NCI-H187 (cell line): ENCODE measurements around the gene SLC9A1.

ENCODE experiments used
- DNase-seq, 2 experiments: peaks; one replicate each; lab custom pipeline; 2025; lab: John Stamatoyannopoulos, UW

SLC9A1 gene

DNA sequence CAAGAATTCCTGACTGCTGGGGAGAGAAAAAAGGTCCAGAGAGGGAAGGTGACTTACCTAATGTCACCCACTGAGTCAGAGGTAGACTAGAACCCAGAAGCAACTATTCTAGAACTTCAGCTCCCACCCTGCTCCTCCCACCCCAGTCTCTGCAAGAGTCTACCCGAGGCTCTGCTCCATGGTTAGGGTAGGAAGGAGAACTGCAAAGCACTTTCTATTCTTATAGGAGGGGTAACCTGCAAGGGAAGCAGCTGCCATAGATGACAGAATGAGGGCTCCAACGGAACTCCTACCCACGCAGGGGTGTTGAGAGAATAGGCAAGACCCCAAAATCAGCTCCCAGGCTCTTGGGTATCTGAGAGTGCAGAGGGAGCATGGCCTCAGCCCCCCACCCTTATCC is 4.3 kb downstream of the SLC9A1 start:
- DNase-seq = no peak

DNA sequence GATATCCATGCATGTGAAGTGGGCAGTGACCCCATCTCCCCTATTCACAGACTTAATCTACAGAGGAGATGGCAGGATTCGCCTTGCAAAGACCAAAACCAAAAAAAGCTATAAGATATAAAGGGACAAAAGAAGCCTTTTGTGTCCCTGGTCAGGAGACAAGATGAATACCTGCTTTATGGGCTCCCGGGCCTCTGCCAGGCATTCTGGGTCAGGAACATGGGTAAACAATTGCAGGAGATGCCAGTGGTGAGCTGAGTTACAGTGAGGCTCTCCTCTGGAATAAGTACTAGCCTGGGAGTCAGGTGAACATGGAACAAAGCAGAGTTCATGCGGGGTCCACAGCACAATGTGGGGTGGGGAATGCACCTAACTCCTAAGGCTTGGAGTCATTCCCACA is 4.7 kb downstream of the SLC9A1 start:
- DNase-seq = no peak

DNA sequence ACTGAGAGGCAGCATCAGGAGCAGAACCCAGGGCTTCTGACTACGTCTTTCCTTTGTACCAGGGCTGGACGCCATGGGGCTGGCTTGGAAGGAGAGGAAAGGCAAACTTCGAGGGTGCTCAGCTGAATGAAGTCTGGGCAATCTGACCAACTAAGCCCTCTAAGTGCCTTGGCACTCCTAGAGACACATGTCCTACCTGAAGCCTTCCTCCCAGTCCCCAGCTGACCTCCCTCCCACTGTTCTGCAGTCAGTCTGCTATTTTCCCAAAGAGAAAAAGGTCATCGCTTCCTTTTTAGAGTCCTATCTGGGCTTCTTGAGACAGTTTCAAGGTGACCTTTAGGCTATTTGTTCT is 5.2 kb downstream of the SLC9A1 start:
- DNase-seq = no peak

DNA sequence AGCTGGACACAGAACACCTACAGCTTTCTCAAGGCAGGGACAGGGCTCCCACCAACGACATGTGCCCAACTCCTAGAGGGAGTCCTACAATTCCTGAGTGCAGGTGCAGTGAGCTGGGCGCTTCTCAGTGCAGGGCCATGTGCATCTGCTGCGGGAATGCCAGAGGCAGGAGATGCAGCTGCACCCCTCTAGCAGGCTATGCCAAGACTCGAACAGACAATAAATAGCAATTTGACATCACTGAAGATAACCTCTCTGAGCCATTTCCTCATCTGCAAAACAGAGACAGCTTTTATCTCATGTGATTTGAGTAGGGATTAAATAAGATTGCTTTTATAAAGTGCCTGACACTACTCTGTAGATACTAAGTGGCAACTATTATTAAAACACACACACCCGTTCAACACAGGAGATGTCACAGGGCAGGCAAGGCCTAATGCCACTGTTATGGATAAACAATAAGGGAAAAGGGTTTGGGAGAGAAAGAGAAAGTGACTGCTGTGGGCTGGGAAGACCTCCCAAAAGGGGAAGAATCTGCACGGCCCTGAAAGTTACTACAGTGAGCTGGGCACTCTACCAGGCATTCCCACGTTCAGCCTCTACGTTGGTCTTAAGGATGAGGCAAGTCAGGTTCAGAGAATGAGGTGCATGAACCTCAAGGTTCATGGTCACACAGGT is 5.7 kb downstream of the SLC9A1 start:
- DNase-seq = no peak

DNA sequence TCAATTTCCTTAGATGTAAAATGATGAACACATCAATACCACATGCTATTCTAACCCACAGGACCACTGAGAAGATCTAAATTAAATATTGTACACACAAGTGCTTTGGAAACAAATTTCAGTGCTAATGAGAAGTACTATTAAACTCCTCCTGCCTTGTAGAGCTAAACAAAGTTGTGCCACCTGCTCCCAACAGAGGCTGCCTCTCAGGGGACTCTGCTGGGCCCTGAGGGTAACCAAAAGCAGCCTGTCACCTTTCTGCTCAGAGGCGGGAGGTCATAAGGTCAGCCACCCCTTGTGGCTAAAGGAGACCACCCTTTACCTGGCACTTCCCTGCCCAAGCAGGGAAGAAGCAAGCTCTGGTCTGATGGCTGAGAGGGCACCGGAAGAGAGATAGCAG is 6.3 kb downstream of the SLC9A1 start:
- DNase-seq = no peak

DNA sequence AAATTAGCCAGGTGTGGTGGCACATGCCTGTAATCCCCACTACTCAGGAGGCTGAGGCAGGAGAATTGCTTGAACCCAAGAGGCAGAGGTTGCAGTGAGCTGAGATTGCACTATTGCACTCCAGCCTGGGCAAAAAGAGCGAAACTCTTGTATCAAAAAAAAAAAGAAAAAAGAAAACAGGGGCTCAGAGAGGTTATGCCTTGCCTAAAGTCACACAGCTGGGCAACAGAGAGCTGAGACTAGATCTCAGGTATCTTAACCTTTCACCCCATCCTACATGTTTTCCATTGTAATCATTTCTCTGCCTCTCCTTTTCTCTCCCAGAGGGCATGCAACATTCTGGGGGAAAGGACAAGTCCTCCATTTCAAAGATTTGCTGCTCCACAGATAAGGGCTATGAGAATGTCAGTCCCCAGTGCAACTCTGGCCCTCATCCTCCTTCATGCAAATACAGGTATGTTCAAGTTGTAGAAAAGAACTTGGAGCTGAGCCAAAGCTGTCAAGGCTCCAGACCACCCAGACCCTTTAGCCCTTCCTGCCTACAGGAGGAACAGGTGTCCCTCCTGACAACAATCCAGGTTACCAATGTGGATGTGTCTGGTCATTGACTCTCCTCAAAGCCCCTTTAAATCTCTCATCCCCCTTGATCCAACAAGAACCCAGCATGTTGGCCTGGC is 6.9 kb downstream of the SLC9A1 start:
- DNase-seq = no peak

DNA sequence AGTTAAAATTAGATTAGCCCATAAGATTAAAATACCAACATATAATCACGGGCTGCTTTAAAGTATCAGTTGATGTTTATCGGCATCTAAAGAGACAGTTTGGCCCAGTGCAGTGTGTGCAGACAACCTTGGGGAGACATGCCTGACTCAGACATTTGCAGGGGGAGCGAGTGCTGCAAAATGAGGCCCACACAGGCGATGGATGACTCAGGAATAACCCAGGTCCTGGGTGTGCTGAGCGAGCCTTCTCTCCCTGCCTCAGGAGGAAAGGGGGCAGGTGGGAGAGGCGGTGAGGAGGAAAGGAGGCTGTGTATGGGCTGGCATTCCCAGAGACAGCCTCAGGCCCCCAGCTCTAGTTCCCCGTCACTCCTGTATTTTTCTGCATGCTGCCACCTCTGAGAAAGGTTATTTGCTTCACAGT is 9.0 kb downstream of the SLC9A1 start:
- no peak for DNase-seq

DNA sequence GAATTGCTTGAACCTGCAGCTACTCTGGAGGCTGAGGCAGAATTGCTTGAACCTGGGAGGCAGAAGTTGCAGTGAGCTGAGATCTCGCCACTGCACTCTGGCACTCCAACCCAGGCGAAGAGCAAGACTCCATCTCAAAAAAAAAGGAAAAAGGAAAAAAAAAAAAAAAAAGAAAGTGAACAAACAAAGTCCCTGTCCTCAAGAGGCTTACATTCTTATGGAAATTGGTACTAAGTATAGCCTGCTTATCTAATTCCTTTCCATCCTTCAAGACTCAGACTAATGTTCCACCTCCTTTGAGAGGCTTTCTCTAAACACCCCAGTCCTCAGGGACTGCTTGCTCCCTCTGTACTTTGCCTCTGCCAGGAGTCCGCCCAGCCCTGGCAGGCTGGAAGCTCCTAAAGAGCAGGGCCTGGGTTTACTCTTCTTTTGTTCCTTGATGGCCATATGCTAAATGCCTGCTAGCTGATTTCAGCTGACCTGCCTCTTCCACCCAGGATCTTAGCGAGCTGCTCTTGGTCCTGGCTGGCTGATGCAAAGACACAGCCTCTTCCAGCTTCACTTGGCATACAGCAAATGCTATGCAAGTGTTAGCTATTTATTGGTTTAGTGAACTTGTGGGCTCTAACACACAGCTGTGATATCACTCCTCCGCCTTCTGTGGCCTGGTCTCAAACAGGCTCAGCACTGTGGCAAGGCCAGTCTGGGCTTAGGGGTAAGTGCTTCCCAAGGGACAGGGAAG is 9.8 kb downstream of the SLC9A1 start:
- DNase-seq = no peak

DNA sequence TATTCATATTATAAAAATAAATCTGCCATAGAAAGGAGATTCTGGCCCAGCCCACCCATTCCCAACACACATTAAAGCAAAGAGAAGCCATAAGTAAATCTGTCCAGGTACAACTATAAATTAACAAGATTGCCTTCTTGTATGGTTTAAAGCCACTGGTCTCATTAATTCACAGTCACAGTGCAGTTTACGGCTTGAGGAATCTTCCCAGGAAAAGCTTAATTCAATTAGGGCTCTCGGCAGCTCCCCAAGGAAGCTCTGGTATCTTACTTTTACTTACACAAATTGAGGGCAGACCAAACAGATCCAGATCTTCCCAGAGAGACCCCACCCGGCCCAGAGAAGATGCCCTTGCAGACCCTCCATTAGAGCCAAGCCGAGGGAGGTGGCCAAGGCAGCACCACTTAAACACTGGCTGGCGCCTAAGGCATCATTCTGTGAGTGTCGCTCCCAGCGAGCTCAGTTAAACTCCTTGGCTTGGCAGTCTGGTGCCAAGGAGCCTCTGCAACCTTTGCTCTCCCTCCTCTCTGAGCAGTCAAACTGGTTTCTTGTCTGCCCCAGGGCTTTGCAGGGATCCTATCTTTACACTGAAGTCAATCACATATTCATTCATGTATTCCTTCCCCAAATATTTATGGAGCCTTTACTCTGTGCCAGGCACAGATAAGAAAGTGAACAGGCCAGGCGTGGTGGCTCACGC is 10.7 kb downstream of the SLC9A1 start:
- no peak for DNase-seq

DNA sequence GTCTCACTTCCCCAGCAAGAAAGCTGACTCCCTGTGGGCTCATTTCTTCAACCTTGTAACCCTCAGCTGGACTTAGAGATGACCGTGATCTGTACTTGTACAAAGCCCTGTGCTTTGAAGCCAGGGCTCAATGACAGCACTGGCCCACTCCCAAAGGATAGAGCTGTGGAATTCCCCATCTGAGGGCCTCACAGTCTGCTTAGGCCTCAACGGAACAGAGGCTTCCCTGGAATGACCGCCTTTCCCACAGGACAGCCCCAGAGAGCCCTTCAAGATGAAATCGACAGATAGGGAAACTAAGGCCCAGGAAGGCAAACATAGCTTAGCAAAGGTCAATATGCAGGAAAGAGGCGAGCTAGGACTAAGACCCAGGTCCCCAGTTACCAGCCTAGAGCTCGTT is 11.5 kb downstream of the SLC9A1 start:
- DNase-seq = no peak

DNA sequence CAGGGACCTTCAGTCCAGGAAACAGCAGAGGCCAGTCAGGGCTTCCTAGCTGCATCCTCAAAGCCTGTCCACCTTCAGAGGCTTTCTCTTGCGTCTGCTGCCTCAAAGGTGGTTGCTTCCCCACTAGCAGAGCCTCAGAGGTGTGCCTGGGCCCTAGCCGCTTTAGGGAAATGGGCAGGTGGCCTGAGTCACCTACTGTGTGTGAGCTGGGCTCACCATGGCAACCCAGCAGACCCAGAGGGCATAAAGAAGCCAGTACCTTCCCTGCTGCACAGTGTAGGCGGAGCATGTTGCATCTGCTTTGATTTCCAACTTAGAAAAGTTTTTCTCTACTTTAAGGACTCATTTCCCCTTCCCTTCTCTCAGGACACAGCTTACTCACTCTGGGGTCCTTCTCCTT is 12.5 kb downstream of the SLC9A1 start:
- DNase-seq = no peak

DNA sequence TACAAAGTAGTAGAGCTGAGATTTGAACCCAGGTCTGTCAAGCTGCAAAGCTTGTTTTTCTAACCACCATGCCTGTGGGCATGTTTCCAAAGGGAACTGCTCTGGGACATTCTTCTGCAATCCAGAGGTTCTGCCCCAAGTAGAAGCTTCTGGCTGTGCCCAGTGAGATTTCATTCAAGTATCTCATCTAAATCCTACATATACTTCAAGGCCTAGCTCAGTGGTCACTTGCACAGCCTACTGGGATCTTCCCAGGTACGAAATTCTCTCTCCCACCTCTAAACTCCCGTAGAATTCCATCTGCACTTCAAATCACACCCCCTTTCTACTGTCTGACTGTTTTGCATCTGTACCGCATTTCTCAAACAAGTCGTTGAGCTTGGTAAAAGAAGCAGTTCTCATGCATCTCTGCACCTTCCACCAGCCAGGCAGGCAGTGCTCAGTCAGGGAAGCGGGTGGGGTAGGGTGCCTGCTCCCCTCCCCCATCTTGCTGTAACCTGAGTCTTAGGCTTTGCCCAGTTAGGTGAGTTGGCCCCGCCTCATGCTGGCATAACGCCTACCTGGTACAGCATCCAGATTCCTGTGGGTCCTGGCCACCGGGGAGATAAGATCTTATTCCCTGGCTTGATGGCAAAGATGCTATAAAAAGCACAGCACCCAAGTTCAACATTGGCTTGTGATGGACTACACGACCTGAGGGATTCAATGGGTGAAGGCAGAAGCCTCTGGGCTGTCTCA is 13.5 kb downstream of the SLC9A1 start:
- peak in 1 of 2 experiments; percentile 18 for DNase-seq

DNA sequence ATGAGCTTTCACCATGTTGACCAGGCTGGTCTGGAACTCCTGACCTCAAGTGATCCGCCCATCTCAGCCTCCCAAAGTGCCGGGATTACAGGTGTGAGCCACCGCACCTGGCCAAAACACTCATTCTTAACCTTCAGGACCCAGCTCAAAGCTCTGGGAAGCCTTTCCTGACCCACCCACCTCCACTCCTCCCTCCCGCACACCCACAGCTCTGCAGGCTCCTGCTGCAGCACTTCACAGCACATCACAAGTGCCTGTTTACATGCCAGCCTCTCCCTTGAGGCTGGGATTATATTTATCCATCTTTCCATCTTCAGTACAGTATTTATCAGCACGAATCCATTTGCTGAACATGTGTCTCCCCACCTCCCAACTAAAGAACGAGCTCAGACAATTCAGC is 14.9 kb downstream of the SLC9A1 start:
- DNase-seq = peak; percentile 16 to 28

DNA sequence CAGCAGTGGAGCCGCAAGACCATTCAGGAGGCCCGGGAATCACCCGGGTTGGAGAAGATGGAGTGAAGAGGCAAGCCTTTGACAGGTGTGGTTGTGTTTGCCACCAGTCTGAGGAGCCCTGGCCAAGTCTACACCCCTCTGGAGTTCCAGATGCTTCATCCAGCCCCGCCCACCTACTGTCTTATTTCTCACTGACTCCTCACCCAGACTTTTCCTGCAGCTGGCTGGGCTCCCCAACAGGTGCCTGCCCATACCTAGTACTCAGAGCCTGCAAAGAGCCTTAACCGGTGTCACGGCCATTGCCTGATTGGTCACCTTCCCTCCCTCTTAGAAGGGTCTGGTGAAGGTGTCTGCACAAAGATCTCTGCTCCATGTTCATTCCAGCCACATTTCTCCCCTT is 16.0 kb downstream of the SLC9A1 start:
- DNase-seq = no peak

DNA sequence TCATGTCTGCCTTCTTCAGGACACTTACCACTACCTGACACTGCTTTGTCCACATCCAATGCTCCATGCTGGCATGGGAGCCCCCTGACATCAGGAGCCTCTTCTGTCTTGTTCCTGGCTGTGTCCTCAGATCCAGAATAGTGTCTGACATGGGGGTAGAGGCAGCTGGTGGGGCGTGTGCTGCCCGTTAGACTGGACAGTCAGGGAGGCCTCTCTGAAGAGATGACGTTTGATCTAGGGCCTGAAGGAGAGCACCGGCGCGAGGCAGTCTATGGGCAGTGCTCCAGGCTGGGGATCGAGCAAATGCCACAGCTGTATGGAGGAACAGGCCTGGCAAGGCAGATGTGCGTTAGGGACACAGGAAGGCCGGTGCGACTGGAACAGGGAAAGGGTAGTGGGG is 16.6 kb downstream of the SLC9A1 start:
- no peak for DNase-seq

DNA sequence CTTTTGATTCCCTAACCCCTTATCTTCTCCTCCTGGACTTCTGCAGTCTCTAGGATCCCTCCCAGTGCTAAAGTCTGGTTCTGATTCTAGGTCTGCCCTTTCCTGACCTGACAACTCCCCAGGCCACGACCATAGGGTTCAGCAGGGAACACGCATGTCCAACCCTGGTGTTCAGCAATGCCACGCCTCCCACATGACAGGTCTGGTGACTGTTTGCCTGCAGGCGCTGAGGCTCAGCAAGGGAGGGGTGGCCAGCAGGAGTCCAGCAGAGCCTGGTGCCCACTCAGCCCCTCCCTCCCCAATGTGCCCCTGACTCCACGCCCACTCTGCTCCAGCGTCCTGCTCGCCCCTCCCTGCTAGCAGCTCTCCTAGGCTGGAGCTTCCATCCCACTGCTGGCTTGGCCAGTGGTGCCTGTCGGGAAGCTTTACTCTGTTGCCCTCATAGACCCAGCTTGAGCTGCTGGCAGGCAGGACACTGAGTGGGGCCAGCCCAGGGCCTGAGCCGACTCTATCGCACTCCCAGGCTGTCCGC is 17.3 kb downstream of the SLC9A1 start:
- no peak for DNase-seq

DNA sequence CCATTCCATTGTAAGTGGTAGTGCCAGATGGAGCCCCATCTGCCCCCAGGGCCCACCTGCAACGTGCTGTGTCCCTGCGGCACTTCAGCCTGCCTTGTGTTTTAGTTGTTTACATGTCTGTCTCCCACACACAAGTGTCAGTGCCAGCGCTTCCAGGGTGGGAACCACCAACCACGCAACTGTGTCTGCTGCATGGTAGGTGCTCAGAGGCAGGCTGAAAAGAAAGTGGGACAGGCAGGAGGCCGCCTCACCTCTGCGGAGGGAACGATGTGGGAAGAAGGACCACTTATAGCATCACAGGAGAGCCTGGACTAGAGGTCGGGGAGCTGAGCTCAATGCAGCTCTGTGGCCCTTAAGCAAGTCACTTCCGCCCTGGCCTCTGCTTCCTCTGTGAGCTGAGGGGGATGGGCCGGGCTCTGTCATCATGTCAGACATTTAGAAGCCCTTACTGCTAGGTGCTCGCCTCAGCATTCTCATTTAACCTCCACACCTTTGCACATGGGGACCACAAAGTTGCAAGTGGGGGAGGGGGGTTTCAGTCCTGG is 17.9 kb downstream of the SLC9A1 start:
- no peak for DNase-seq

DNA sequence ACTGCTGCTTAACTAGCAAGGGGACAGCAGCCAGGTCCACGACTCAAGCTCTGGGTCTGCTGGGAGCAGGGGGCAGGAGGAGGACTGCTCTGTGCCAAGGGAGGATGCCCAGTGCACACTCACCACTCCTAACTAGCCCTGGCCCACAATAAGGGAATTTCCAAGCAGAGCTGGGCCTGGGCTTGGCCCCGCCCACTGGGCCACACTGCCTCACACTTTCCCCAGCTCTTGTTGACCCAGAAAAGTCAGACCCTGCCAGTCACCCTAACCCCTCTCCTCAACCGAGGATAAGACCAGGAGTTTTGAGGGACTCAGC is 18.7 kb downstream of the SLC9A1 start:
- no peak for DNase-seq

DNA sequence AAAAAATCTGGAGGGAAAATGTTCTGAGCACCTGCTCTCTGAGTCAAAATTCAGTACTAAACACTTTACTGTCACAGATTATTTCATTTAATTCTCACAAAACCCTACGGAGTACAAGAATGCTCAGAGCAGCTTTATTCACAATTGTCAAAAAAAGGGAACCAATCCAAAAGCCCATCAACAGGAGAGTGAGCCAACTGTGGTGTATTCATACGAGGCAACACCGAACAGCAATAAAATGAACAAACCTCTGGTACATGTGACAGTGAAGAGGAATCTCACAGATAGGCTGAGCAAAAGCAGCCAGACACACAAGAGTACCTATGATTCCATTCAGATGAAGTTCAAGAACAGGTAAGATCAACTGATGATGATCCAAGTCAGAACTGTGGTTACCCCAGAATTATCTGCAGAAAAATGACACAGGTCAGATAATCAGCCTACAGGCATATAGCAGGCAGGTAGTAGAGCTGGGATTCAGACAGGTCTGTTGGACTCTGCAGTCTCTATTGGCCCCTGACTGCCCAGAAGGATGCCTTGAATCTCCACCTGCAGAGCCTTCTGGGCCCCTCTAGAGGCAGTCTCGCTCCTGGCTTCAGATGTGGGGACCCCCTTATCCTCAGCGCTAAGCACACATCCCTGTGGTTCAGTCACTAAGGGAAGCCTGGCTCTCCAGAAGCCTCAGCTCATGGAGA is 19.2 kb downstream of the SLC9A1 start:
- no peak for DNase-seq

DNA sequence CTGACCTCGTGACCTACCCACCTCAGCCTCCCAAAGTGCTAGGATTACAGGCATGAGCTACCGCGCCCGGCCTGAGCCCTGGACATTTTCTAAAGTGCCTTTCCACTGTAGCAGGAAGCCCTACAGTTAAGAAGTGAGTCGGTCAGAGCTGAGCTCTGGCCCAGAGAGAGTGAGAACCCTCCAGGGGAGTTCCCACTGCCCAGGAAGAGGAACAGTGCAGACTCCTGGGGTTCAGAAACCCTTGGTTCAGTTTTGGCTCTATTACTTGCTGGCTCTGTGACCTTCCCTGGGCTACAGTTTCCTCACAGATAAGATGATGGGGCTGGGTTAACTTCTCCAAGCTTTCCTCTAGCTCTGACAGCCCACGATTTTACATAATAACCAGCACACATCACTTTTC is 20.9 kb downstream of the SLC9A1 start:
- DNase-seq = no peak

DNA sequence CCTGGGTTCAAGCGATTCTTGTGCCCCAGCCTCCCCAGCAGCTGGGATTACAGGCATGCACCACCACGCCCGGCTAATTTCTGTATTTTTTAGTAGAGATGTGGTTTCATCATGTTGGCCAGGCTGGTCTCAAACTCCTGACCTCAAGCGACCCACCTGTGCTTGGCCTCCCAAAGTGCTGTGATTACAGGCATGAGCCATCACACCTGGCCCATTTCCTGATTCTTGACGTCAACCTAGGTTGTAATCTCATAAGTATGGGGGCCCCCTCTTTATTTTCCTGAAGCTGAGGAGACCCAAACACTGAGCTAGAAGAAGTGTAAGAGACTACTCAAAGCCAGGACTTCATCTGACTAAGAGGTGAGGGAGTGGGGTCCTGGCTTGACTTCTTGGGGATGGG is 21.8 kb downstream of the SLC9A1 start:
- DNase-seq = no peak
